Endothelial cell (in vitro differentiated cells): ENCODE measurements around the gene IZUMO2. TPM values are rescaled to one million over a fixed set of nuclear protein-coding genes. Genes with fewer than 3 reads are reported as not detected.

Experiments
- DNase-seq: peaks from one replicate; pipeline ENCODE4 v3.0.0; 2021; ENCODE audit warnings: low spot score
- H3K27ac Mint-ChIP-seq: one replicate; pipeline ENCODE4 v1.8.0; 2021; ENCODE audit warnings: mixed read lengths, inconsistent platforms; ENCODE audit not compliant: unreplicated experiment
- H3K27me3 Mint-ChIP-seq: one replicate; pipeline ENCODE4 v1.8.0; 2021; ENCODE audit warnings: mild to moderate bottlenecking, moderate library complexity, mixed read lengths, inconsistent platforms; ENCODE audit not compliant: unreplicated experiment
- H3K36me3 Mint-ChIP-seq: one replicate; pipeline ENCODE4 v1.8.0; 2021; ENCODE audit warnings: mild to moderate bottlenecking, low read depth, mixed read lengths, inconsistent platforms; ENCODE audit not compliant: unreplicated experiment
- H3K4me1 Mint-ChIP-seq: one replicate; pipeline ENCODE4 v1.8.0; 2021; ENCODE audit warnings: mild to moderate bottlenecking, mixed read lengths, inconsistent platforms; ENCODE audit not compliant: unreplicated experiment
- H3K4me3 Mint-ChIP-seq: one replicate; pipeline ENCODE4 v1.8.0; 2021; ENCODE audit warnings: mild to moderate bottlenecking, mixed read lengths, inconsistent platforms; ENCODE audit not compliant: unreplicated experiment
- H3K9me3 Mint-ChIP-seq: one replicate; pipeline ENCODE4 v1.8.0; 2021; ENCODE audit warnings: mixed read lengths, inconsistent platforms; ENCODE audit not compliant: unreplicated experiment
- total RNA-seq: library from RNA; stranded (reverse); fragmentation: NEBNext Ultra II Directional; extraction: Animal tissue kit (Norgen Biotek cat#: 25700); gene quantifications from one replicate; pipeline ENCODE4 v1.2.1, GENCODE V29; 2021; ENCODE audit not compliant: unreplicated experiment
- TF ChIP-seq, protein P1 (sequence below): fragments of 200-600 bp; sonication (generic); IDR thresholded peaks from one replicate; pipeline ENCODE4 v1.5.0; 2021; ENCODE audit warnings: antibody characterized with exemption; ENCODE audit not compliant: unreplicated experiment

The IZUMO2 gene
- total RNA-seq, 1 donor from 2014 or later, result not detected

GRCh38 chr19:50195224-50195623 is 32.1 kb upstream of the IZUMO2 start:
- no peak overlapping the region for H3K4me3 Mint-ChIP-seq
- peaks cover 51% of the 10 kb centered on the region for H3K9me3 Mint-ChIP-seq
- no peaks in the 10 kb centered on the region for H3K4me1 Mint-ChIP-seq
- peaks cover 25% of the 10 kb centered on the region for H3K36me3 Mint-ChIP-seq
- no peak overlapping the region for H3K27ac Mint-ChIP-seq
- H3K27me3 Mint-ChIP-seq, result peaks cover 5% of the 10 kb centered on the region
- TF ChIP-seq, protein P1, sequence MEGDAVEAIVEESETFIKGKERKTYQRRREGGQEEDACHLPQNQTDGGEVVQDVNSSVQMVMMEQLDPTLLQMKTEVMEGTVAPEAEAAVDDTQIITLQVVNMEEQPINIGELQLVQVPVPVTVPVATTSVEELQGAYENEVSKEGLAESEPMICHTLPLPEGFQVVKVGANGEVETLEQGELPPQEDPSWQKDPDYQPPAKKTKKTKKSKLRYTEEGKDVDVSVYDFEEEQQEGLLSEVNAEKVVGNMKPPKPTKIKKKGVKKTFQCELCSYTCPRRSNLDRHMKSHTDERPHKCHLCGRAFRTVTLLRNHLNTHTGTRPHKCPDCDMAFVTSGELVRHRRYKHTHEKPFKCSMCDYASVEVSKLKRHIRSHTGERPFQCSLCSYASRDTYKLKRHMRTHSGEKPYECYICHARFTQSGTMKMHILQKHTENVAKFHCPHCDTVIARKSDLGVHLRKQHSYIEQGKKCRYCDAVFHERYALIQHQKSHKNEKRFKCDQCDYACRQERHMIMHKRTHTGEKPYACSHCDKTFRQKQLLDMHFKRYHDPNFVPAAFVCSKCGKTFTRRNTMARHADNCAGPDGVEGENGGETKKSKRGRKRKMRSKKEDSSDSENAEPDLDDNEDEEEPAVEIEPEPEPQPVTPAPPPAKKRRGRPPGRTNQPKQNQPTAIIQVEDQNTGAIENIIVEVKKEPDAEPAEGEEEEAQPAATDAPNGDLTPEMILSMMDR, result no peak
- no peak for DNase-seq

DNA sequence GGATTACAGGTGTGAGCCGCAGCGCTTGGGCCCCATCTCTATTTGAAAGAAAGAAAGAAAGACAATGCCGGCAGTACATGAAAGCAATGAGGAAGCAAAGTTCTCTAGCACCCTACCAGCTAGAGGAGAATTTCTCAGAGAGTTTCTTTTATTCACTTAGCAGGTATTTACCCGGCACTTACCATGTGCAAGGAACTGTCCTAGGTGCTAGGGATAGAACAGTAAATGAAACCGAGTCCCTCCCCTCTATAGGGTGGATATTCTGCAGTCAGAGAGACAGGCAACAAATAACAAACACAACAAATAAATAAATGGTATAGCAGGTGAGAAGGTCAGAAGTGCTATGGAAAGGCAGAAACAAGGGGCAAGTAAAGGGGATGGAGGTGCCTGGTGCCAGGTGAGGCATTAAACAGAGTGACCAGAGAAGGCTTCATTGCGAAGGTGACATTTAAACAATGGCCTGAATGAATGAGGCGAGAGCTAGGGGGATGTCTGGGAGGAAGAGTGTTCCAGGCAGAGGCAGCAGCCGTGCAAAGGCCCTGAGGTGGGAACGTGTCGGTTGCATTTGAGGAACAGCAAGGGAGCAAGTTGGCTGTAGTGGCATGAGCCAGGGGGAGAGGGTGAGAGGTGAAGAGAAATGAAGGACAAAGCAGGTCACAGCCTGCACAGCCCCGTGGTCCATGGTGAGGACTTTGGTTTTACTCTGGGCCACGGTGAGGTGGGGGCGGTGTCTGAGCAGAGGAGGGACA is 29.6 kb upstream of the IZUMO2 start:
- H3K27me3 Mint-ChIP-seq, result peaks cover 5% of the 10 kb centered on the region
- peaks cover 49% of the 10 kb centered on the region for H3K9me3 Mint-ChIP-seq
- H3K4me1 Mint-ChIP-seq, result no peaks in the 10 kb centered on the region
- no peak overlapping the region for H3K4me3 Mint-ChIP-seq
- DNase-seq, result no peak
- H3K27ac Mint-ChIP-seq, result no peak overlapping the region
- TF ChIP-seq, protein P1, result no peak
- peaks cover 18% of the 10 kb centered on the region for H3K36me3 Mint-ChIP-seq

GRCh38 chr19:50191216-50191615 is 28.1 kb upstream of the IZUMO2 start:
- peaks cover 16% of the 10 kb centered on the region for H3K36me3 Mint-ChIP-seq

DNA sequence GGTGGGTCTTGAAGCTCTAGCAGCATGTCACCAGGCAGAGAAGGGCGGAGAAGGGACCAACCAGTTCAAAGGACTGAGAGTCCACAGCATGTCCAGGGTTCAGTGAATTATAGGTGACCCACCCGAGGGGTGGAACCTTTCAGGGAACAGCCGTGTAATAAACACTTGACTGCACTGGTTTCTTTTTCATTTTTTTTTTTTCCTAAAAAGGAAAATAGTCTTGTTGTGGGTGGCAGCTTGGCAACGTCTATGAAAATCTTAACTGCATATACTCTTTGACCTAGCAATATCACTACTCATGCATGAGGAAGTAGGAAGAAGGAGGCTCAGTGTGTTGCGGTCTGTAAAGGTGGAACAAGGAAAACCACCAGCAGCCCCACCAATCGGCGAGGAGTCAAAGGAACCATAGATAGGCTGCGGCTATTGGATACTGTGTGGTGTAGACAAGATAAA is 27.4 kb upstream of the IZUMO2 start:
- H3K27me3 Mint-ChIP-seq, result peaks cover 5% of the 10 kb centered on the region

More at GRCh38 chr19:50191216-50191615, 28.1 kb upstream of the IZUMO2 start:
- no peak for DNase-seq
- Mint-ChIP-seq H3K4me1 (no peaks in the 10 kb centered on the region), H3K4me3 (no peak overlapping the region), H3K27ac (no peak overlapping the region), H3K27me3 (peaks cover 5% of the 10 kb centered on the region), H3K9me3 (peaks cover 39% of the 10 kb centered on the region)
- TF ChIP-seq, protein P1, result no peak

DNA sequence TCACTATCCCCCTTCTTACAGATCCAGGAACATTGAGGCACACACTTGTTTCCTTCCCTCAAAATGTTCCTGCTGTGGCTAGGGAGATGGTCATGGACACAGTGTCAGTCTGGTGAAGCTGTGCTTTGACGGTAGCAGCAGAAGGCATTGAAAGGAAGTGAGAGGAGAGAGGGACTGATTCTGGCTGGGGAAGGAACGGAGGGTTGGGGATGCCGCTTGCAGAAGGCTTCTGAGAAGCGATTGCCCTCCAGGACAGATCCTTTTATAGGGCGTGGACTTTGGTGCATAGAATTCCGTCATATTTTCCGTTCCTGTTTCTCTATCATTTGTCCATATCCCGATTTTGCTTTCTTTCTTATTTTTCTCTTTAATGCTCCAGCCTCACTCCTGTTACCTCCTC is 26.2 kb upstream of the IZUMO2 start:
- Mint-ChIP-seq H3K27ac (no peak overlapping the region), H3K27me3 (peaks cover 5% of the 10 kb centered on the region), H3K4me3 (peak overlapping the region; percentile 10), H3K36me3 (peaks cover 11% of the 10 kb centered on the region), H3K4me1 (no peaks in the 10 kb centered on the region), H3K9me3 (peaks cover 40% of the 10 kb centered on the region)
- no peak for DNase-seq
- TF ChIP-seq, protein P1, result no peak

More for the DNA sequence above, 27.4 kb upstream of the IZUMO2 start:
- Mint-ChIP-seq H3K27ac (no peak overlapping the region), H3K9me3 (peaks cover 39% of the 10 kb centered on the region), H3K4me3 (no peak overlapping the region), H3K4me1 (no peaks in the 10 kb centered on the region), H3K36me3 (peaks cover 11% of the 10 kb centered on the region)
- DNase-seq, result no peak
- TF ChIP-seq, protein P1, result no peak
